Skeletal muscle satellite cell (primary cell): ENCODE results near the gene TTC28.
A peak's percentile ranks its signal among the peaks of the same experiment; 100 is the strongest.

Experiments
- H3K27me3 ChIP-seq: 2 replicates; pipeline ENCODE4 v1.7.0; 2013; ENCODE audit warnings: low read length; ENCODE audit not compliant: control insufficient read depth, insufficient read depth
- H3K36me3 ChIP-seq: 2 replicates; pipeline ENCODE4 v1.7.0; 2013; ENCODE audit warnings: mild to moderate bottlenecking, control low read depth, low read length; ENCODE audit not compliant: insufficient read depth
- H3K4me1 ChIP-seq: 2 replicates; pipeline ENCODE4 v1.7.0; 2013; ENCODE audit warnings: low read length; ENCODE audit not compliant: control insufficient read depth, insufficient read depth
- H3K4me2 ChIP-seq: 2 replicates; pipeline ENCODE4 v1.7.0; 2013; ENCODE audit warnings: mild to moderate bottlenecking, low read length
- H3K4me3 ChIP-seq: 2 replicates; pipeline ENCODE4 v1.7.0; 2013; ENCODE audit warnings: low read length
- H3K9ac ChIP-seq: 2 replicates; pipeline ENCODE4 v1.7.0; 2013; ENCODE audit warnings: mild to moderate bottlenecking, low read depth, low read length, moderate library complexity
- H3K9me3 ChIP-seq: replicated peaks from 2 replicates; pipeline ENCODE4 v1.7.0; 2013; ENCODE audit warnings: mild to moderate bottlenecking, control low read depth, low read length

Gene TTC28

DNA sequence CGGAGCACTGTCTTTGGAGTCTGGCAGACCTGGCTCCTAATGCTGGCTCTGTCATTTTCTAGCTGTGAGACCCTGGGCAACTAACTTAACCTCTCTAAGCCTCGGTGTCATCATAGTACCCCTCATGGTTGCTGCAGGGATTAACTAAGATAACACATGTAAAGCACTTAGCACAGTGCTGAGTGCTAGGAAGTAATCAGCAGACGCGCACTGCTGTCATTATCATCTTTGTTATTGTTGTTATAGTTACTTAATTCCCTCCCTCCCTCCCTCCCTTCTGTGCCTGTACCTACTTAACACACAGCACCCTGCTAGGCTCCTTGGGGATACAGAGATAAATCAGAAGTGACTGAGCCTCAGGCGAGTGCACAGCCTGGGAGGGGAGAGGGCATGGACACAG, 655.9 kb downstream of the TTC28 start:
- H3K4me1 ChIP-seq, result peaks cover 19% of the 10 kb centered on the region
- H3K9ac ChIP-seq, result no peak overlapping the region
- H3K4me3 ChIP-seq, result no peak overlapping the region
- H3K4me2 ChIP-seq, result no peak overlapping the region
- H3K36me3 ChIP-seq, result no peaks in the 10 kb centered on the region
- no peaks in the 10 kb centered on the region for H3K27me3 ChIP-seq
- H3K9me3 ChIP-seq, result no peaks in the 10 kb centered on the region

DNA sequence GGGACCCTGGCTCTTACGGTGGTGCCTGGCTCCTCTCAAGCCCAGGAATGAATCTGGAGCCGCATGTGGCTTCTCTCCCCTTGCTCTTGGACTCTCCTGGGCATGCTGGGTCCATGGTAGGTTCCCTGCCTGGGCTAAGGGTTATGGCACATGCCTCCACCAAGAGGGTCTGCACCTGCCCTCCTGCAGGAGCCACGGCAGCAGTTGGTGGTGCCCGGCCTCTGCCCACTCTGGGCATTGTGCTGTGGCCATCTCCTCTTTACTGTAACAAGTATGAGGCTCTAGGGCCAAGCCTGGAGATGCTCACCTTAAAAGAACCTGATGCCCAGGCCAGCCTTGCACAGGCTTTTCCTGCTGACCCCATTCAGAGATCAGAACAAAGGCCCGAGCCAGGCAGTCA, 656.6 kb downstream of the TTC28 start:
- no peak overlapping the region for H3K4me2 ChIP-seq
- H3K9ac ChIP-seq, result no peak overlapping the region
- H3K27me3 ChIP-seq, result no peaks in the 10 kb centered on the region
- H3K4me3 ChIP-seq, result no peak overlapping the region
- no peaks in the 10 kb centered on the region for H3K36me3 ChIP-seq
- H3K4me1 ChIP-seq, result peaks cover 17% of the 10 kb centered on the region
- no peaks in the 10 kb centered on the region for H3K9me3 ChIP-seq

DNA sequence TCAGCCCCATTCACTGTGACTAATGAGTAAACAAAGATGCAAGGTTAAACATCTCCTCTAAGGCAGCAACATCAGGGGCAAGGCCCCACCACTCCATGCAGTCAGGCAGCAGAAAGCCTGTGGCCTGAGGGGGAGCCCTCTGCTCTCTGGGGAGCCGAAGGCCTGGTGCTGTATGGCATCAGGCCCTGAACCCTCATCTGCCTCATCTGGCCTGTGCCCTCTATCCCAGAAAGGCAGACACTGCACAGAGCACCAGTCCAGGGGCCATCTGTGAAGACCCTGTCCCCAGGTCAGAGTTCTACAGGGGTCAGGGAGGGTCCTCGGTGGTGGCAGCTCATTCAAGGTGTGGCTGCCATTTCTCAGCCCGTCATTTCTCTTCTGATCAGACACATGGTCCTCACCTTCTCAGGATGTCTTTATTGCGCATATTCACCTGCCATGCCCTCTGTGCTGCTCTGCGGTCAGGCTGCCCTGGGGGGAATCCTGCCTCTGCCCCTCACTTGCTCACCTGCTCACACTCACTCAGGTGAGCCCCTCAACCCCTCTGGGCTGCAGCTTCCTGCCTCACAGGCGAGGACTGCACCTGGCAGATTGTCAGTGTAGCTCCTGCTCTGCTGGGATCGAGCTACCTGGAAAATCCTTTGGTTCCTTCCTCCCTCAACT, 657.5 kb downstream of the TTC28 start:
- Histone ChIP-seq H3K4me2 (no peak overlapping the region), H3K4me3 (no peak overlapping the region), H3K9ac (no peak overlapping the region), H3K36me3 (no peaks in the 10 kb centered on the region), H3K9me3 (no peaks in the 10 kb centered on the region), H3K4me1 (peaks cover 17% of the 10 kb centered on the region), H3K27me3 (no peaks in the 10 kb centered on the region)

DNA sequence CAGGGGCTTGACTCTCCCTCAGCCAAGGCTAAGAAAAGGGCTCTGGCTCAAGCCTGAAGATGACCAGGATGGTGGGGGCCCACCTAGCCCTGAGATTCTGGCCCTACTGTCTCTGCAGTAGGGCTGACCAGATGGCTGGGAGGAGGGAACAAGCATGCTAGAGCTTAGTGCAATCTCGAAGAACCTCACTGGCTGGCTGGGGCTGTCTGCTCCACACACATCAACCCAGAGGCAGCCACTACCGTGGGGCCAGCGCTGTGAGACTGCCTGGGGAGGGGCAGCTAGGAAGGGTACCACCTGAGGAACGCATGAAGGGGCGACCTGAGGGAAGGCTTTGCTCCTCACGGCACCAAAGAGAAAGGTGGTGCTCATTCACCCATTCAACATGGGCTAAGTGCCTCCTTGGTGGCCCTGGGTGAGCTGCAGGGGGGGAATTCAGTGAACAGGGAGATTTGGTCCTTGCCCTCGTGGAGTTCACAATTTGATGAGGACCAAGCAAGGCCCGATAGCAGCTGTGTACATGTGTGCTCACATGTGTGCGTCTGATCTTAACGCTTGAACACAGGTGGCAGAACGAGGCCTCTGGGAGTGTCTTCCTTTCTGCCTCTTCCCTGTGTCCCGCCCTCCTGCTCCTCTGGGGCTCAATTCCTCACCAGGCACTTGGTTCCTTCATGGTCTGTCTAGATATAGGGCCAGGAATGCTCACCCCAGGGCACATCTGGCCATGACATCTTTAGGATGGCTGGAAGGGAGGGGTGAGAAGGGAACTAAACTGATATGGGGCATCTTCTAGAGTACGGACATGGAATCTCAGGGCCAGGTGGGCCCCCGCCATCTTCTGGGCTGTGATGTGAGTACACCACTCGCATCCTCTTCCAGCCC, 658.3 kb downstream of the TTC28 start:
- Histone ChIP-seq H3K36me3 (no peaks in the 10 kb centered on the region), H3K4me3 (no peak overlapping the region), H3K9ac (no peak overlapping the region), H3K4me2 (no peak overlapping the region), H3K4me1 (peaks cover 17% of the 10 kb centered on the region), H3K9me3 (no peaks in the 10 kb centered on the region), H3K27me3 (no peaks in the 10 kb centered on the region)

DNA sequence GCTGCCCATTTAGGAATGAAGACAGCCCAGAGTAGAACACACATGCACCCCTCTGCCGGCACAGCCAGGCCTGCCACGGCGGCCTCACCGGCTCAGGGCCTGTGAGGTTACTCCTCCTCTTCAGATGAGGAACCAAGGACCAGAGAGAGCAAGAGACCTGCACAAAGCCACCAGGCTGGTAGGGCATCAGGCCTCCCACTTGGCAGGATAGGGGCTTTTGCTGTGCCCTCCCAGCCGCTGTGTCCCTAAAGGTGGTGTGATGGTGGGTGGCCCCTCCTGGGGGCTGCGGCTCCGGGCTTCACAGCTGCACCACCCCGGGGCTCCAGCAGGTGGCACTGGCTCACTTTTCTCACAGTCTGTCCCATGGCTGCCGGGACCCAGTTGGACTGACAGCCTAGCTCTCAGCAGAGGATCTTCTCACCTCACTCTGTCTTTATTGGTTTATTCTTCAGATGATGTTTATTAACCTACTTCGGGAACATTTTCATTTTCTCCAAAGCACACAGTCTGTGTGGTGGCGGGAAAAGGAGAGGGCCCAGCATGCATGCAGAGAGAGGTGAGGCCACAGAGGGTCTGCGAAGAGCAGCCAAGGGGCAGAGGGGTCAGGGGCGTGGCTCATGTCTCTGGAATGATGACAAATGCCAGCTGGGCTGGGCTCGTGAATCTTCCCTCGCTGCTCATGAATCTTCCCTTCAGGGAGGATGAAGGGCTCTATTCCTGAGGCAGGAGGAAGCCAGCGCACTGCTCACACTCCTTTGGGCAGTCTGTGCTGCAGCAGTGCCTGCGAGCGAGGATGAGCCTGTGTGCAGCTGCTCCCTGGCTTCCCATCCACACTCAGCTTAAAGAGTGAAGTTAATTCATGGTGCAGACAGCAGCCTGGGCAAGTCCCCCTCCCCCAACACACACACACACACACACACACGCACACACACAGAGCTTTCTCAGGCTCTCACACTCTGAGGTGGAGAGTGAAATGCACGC, 659.5 kb downstream of the TTC28 start:
- Histone ChIP-seq H3K27me3 (no peaks in the 10 kb centered on the region), H3K9ac (no peak overlapping the region), H3K4me3 (peak overlapping the region; percentile 53), H3K36me3 (no peaks in the 10 kb centered on the region), H3K4me2 (peak overlapping the region; percentile 69), H3K9me3 (no peaks in the 10 kb centered on the region), H3K4me1 (peaks cover 17% of the 10 kb centered on the region)

DNA sequence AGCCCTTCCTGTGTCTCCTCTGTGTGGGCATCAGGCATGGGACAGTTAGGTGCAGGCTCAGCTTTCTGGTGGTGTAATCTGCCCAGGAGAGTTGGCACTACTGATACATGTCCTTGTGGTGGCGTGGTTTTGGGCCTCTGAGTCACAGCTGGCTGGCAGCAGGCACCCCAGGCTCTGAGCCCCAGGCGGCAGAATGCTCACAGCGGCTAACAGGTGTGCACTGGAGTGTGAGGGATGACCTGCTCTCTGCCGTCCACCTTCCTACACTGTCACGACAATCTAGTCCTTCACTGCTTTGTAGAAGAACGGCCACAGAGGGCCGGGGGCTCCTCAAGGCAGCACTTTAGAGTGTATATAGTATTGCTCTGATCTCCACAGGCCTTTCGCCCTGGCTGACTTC, 660.3 kb downstream of the TTC28 start:
- no peaks in the 10 kb centered on the region for H3K36me3 ChIP-seq
- peaks cover 17% of the 10 kb centered on the region for H3K4me1 ChIP-seq
- no peak overlapping the region for H3K9ac ChIP-seq
- H3K27me3 ChIP-seq, result no peaks in the 10 kb centered on the region
- H3K4me3 ChIP-seq, result no peak overlapping the region
- no peak overlapping the region for H3K4me2 ChIP-seq
- no peaks in the 10 kb centered on the region for H3K9me3 ChIP-seq

DNA sequence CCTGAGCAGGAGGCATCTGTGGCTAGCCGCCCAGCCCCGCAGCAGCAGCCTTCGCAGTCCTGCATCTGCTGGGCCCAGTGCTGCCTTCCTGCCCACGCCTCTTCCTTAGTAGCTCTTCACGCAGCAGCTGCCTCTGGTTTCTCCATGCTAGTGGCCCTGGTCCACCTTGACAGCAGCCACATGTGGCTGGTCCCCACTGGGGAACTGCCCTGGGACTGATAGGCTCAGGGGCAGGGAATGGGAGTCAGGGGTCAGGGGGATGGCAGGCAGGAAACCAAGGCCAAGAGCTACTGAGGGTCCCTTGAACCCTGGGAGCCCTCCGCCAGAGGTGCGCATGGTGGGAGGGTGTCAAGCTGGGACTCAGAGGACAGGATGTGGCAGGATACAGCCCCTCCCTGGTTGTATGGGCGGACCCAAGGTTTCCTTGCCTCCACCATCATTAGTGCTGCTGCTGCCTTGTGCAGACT, 661.1 kb downstream of the TTC28 start:
- no peak overlapping the region for H3K4me2 ChIP-seq
- H3K4me1 ChIP-seq, result peaks cover 17% of the 10 kb centered on the region
- H3K4me3 ChIP-seq, result no peak overlapping the region
- no peaks in the 10 kb centered on the region for H3K27me3 ChIP-seq
- H3K36me3 ChIP-seq, result no peaks in the 10 kb centered on the region
- no peak overlapping the region for H3K9ac ChIP-seq
- H3K9me3 ChIP-seq, result no peaks in the 10 kb centered on the region

DNA sequence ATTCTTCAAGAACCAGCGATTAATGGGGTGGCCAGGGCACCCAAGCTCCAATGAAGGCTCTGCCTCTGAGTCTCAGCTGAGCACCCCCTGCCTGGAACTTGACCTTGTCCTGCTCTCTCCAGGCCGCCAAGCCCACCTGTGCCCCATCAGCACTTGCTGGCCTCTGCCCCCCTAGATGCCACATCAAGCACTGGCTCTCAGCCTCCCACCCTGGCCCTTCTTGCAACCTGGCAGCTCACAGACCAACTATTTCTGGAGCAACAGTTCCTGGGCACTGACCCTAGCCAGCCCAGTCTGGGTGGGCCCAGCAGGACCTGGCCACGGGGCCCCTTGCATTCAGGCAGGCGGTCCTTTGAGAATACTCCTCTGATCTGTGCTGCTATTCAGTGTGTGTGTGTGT, 661.8 kb downstream of the TTC28 start:
- no peaks in the 10 kb centered on the region for H3K36me3 ChIP-seq
- peaks cover 17% of the 10 kb centered on the region for H3K4me1 ChIP-seq

DNA sequence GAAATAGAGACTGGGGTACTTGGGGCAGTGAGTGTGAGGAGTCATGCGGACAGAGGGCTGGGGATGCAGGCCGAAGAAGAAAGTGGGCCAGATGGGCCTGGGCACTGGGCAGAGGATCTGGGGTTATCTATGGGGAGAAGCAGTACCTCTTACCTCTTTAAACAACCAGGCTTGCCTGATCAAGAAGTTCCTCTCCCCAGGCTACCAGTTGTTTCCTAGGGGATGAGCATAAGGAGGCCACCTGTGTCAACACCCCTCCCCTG, 662.2 kb downstream of the TTC28 start:
- Histone ChIP-seq H3K36me3 (no peaks in the 10 kb centered on the region), H3K4me2 (no peak overlapping the region), H3K27me3 (no peaks in the 10 kb centered on the region), H3K9me3 (no peaks in the 10 kb centered on the region), H3K4me3 (no peak overlapping the region), H3K4me1 (peaks cover 17% of the 10 kb centered on the region), H3K9ac (no peak overlapping the region)

More for the DNA sequence above, 661.8 kb downstream of the TTC28 start:
- Histone ChIP-seq H3K4me3 (no peak overlapping the region), H3K9ac (no peak overlapping the region), H3K9me3 (no peaks in the 10 kb centered on the region), H3K27me3 (no peaks in the 10 kb centered on the region), H3K4me2 (no peak overlapping the region)

DNA sequence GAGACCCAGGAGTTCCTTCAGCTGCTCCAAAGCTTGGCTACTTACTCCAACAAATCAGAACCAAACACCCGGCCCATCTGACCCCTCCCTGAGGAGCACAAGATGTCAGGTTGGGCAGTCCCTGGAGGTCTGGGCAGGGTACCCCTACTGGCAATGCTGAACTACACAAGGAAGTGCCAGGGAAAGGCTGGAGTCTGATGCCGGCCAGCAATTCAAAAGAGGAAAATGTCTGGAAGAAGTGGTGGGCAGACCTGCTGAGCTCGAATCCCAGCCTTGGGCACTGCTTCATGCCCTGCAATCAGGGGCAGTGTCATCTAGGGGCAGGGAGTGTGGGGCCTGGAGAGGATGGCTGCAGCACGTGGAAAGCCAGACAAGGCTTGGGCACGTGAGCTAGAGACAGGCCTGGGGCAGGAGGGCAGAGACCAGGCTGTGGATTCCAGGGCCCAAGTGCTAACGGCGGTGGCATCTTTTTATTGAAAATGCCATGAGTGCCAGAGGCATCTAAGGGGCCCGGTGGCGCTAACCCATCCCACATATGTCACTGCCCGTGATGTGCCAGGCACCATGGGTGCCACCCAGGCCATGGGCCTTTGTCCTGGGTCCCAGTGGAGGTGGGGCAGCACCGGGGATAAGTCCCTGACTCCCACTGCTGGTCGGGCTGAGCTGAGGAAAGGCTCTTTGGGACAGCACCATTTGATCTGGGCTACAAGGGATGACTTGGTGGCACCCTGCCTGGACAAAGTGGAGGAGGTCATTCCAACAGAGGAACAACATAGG, 662.7 kb downstream of the TTC28 start:
- Histone ChIP-seq H3K36me3 (no peaks in the 10 kb centered on the region), H3K27me3 (no peaks in the 10 kb centered on the region), H3K9me3 (no peaks in the 10 kb centered on the region), H3K9ac (no peak overlapping the region), H3K4me2 (no peak overlapping the region), H3K4me1 (peaks cover 17% of the 10 kb centered on the region), H3K4me3 (no peak overlapping the region)
